Prostate gland (tissue), 2 donors: Measurements from ENCODE around the gene TRAF1. TPM values are rescaled to one million over a fixed set of nuclear protein-coding genes. Genes with fewer than 3 reads are reported as not detected.

Experiments used
- DNase-seq: peaks from one replicate; pipeline ENCODE4 v3.0.0-alpha.2; 2019; ENCODE audit warnings: low spot score
- H3K27ac ChIP-seq, 2 donors: fragments of 200-600 bp; sonication (generic); 2 replicates each; pipeline ENCODE4 v1.5.1; 2017 to 2019
- H3K27me3 ChIP-seq: fragments of 200-600 bp; sonication (generic); replicated peaks from 2 replicates; pipeline ENCODE4 v1.5.1; 2019; ENCODE audit not compliant: insufficient read depth
- H3K36me3 ChIP-seq, 2 donors: fragments of 200-600 bp; sonication (generic); 1 replicate in 1 of 2; 2 replicates in 1 of 2; pipeline versions ENCODE4 v1.5.1 to v1.8.1; 2017 to 2019
- H3K4me1 ChIP-seq: fragments of 200-600 bp; sonication (generic); replicated peaks from 2 replicates; pipeline ENCODE4 v1.5.1; 2019
- H3K4me3 ChIP-seq, 2 donors: fragments of 200-600 bp; sonication (generic); 2 replicates each; pipeline ENCODE4 v1.5.1; 2017 to 2019
- H3K9me3 ChIP-seq: fragments of 200-600 bp; sonication (generic); 2 replicates; pipeline ENCODE4 v1.5.1; 2017
- CTCF ChIP-seq, 4 experiments: fragments of 200-600 bp in 2 of 4; fragments of 450-650 bp in 2 of 4; sonication (generic) in 2 of 4; IDR thresholded peaks; 1 replicate in 3 of 4; 2 replicates in 1 of 4; pipeline ENCODE4 v1.5.1; 2016 to 2019; ENCODE audit warnings: antibody characterized with exemption in 4 of 4, mild to moderate bottlenecking in 2 of 4, moderate library complexity in 2 of 4
- POLR2A ChIP-seq: fragments of 450-650 bp; IDR thresholded peaks from one replicate; pipeline ENCODE4 v1.6.1; 2016; ENCODE audit warnings: antibody characterized with exemption, mild to moderate bottlenecking
- POLR2AphosphoS5 ChIP-seq: sonication (generic); formaldehyde crosslinking; IDR thresholded peaks from one replicate; pipeline ENCODE4 v1.6.1; 2017; ENCODE audit warnings: antibody characterized with exemption
- WGBS: methylation state at CpG from one replicate; pipeline ENCODE4 v1.1.5; 2018; 5-methylcytosine and 5-hydroxymethylcytosine counted together
- intact Hi-C: fragments of 100-400 bp; cut with DNase I; formaldehyde crosslinking; loops from one replicate; pipeline ENCODE4 v1.14.2; 2022
- total RNA-seq, 2 donors: library from RNA; depleted of rRNA; stranded (reverse); fragments of >200 nt; gene quantifications; one replicate each; pipeline ENCODE4 v1.1.0, GENCODE V29; 2016

Gene TRAF1
- total RNA-seq, 2 donors from 2014 or later: 3.1 to 6.9 TPM

GRCh38 chr9:120868339-120868675 is 58.3 kb downstream of the TRAF1 start:
- Histone ChIP-seq H3K27ac (peak overlapping the region; percentile 80 to 82), H3K36me3 (peaks cover 0 to 3% of the 10 kb centered on the region in 2 donors), H3K4me3 (peak overlapping the region; percentile 36 to 46), H3K27me3 (no peaks in the 10 kb centered on the region), H3K4me1 (no peaks in the 10 kb centered on the region), H3K9me3 (no peaks in the 10 kb centered on the region)
- intact Hi-C loops: loop anchor here (2.0 to 5.0 kb wide), 2 partner anchors 68 to 209 kb away; no protein-coding TSS in a partner anchor
- DNase-seq: no peak
- 20% methylated on average over 11 of the region's 11 CpGs for WGBS
- TF ChIP-seq CTCF (IDR thresholded peaks at IDR 0.05) (no peak), POLR2AphosphoS5 (peak; percentile 11), POLR2A (no peak)

DNA sequence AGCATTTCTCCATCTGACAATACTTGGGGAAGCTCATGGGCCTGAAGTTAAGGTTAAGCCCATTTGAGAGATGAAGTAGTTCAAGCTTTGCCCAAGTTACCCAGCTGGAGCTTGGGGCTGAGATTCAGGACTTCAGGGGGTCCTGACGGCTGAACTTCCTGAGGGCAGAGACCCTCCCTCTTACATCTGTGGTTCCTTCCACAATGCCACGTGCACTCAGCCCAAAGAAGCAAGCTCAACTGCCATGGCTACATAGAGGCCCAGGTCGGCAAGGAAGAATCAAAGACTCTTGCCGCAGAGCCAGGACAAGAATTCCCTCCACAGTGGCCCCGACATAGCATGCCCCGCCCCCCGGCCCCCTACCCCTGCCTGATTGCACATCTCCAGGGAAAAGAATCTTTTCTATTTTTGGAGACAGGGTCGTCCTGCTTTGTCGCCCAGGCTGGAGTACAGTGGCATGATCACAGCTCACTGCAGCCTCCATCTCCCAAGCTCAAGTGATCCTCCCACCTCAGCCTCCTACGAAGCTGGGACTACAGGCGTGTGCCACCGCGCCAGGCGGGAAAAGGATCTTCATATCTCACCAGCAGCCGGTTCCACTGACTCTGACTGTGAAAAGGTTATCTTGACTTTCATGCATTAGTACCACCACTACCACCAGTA is 58.8 kb downstream of the TRAF1 start:
- Histone ChIP-seq H3K27me3 (no peaks in the 10 kb centered on the region), H3K4me1 (no peaks in the 10 kb centered on the region), H3K9me3 (no peaks in the 10 kb centered on the region), H3K36me3 (peaks cover 0 to 8% of the 10 kb centered on the region in 2 donors), H3K4me3 (peak overlapping the region in 1 of 2 donors; percentile 36), H3K27ac (peak overlapping the region; percentile 80 to 82)
- WGBS: 88% methylated on average over 15 of the region's 15 CpGs
- TF ChIP-seq POLR2AphosphoS5 (no peak), POLR2A (no peak), CTCF (IDR thresholded peaks at IDR 0.05) (no peak)
- DNase-seq: no peak
- intact Hi-C loops: loop anchor here (2.0 to 5.0 kb wide), 2 partner anchors 69 to 209 kb away; no protein-coding TSS in a partner anchor

GRCh38 chr9:120866651-120867050 is 59.9 kb downstream of the TRAF1 start:
- no peak overlapping the region for H3K27ac ChIP-seq
- 87% methylated on average over 6 of the region's 6 CpGs for WGBS

DNA sequence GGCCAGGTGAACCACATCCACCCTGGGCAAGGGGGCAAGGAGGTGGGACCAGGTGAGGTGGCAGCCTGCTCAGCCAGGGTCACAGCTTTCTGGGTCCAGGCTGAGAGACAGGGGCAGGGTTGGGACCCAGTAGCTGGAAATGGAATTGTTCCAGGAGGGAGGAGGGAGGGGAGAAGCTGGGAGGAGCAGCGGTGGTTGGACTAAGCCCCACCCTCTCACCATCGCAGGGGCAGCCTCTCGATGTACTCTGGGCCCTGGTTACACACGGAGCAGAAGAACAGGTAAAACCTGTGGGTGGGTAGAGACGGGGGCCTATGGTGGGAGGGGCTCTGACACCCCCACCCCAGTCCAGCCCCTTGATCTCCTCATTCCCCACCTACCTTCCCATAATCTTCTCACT is 60.8 kb downstream of the TRAF1 start:
- Histone ChIP-seq H3K4me1 (no peaks in the 10 kb centered on the region), H3K9me3 (no peaks in the 10 kb centered on the region), H3K36me3 (peaks cover 0 to 12% of the 10 kb centered on the region in 2 donors), H3K27me3 (no peaks in the 10 kb centered on the region), H3K4me3 (no peak overlapping the region), H3K27ac (no peak overlapping the region)
- DNase-seq: no peak
- TF ChIP-seq POLR2AphosphoS5 (no peak), CTCF (IDR thresholded peaks at IDR 0.05) (no peak), POLR2A (no peak)
- intact Hi-C loops: loop anchor here (5.0 kb wide), 1 partner anchor 211 kb away; no protein-coding TSS in a partner anchor
- WGBS: 54% methylated on average over 5 of the region's 5 CpGs

More at GRCh38 chr9:120866651-120867050, 59.9 kb downstream of the TRAF1 start:
- TF ChIP-seq POLR2A (no peak), CTCF (IDR thresholded peaks at IDR 0.05) (no peak), POLR2AphosphoS5 (no peak)
- peaks cover 0 to 12% of the 10 kb centered on the region in 2 donors for H3K36me3 ChIP-seq
- no peak for DNase-seq
- H3K4me3 ChIP-seq: no peak overlapping the region
- no peaks in the 10 kb centered on the region for H3K9me3 ChIP-seq
- intact Hi-C loops: loop anchor here (5.0 kb wide), 1 partner anchor 211 kb away; no protein-coding TSS in a partner anchor
- H3K27me3 ChIP-seq: no peaks in the 10 kb centered on the region
- no peaks in the 10 kb centered on the region for H3K4me1 ChIP-seq

DNA sequence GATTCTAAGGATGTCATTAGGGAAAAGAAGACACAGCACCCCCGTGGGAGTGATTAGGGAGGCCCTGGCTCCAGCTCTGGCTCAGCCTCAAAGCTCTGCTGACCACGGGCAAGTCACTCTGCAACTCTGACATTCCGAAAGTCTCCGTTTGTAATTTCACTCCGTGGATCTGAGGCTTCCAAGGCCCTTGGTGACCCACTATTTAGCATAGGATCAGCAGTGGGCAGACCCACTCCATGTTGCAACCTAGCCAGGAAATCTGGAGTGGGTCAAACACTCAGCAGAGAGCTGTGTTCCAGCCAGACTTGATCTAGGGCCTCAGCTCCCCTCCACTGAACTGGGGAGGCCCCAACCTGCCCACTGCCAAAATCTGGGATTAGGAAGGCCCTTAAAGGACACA is 61.4 kb downstream of the TRAF1 start:
- WGBS: 70% methylated on average over 5 of the region's 5 CpGs
- Histone ChIP-seq H3K9me3 (no peaks in the 10 kb centered on the region), H3K4me3 (no peak overlapping the region), H3K36me3 (peaks cover 0 to 12% of the 10 kb centered on the region in 2 donors), H3K27ac (no peak overlapping the region), H3K4me1 (no peaks in the 10 kb centered on the region), H3K27me3 (no peaks in the 10 kb centered on the region)
- TF ChIP-seq POLR2A (no peak), CTCF (IDR thresholded peaks at IDR 0.05) (no peak), POLR2AphosphoS5 (no peak)
- intact Hi-C loops: loop anchor here (5.0 kb wide), 1 partner anchor 212 kb away; no protein-coding TSS in a partner anchor
- no peak for DNase-seq
